ENCODE data around the gene TMEFF2.

Gene TMEFF2

GRCh38 chr2:191942090-191942738, 252.5 kb downstream of the TMEFF2 start:
- no peak for TF ChIP-seq CTCF (IDR thresholded peaks at IDR 0.05; ENCODE audit: borderline replicate concordance, insufficient read depth, low read depth, low read length)
- no peak overlapping the region for H3K4me3 ChIP-seq (ENCODE audit: low read depth, low read length)

GRCh38 chr2:191941376-191941929, 253.3 kb downstream of the TMEFF2 start:
- no peak for TF ChIP-seq CTCF (IDR thresholded peaks at IDR 0.05; ENCODE audit: borderline replicate concordance, insufficient read depth, low read depth, low read length)
- H3K4me3 ChIP-seq (ENCODE audit: low read depth, low read length), result no peak overlapping the region

GRCh38 chr2:191938779-191939178, 256.0 kb downstream of the TMEFF2 start:
- no peak overlapping the region for H3K4me3 ChIP-seq (ENCODE audit: low read depth, low read length)
- no peak for TF ChIP-seq CTCF (IDR thresholded peaks at IDR 0.05; ENCODE audit: borderline replicate concordance, insufficient read depth, low read depth, low read length)

GRCh38 chr2:191936882-191937405, 257.8 kb downstream of the TMEFF2 start:
- no peak overlapping the region for H3K4me3 ChIP-seq (ENCODE audit: low read depth, low read length)
- TF ChIP-seq CTCF (IDR thresholded peaks at IDR 0.05; ENCODE audit: borderline replicate concordance, insufficient read depth, low read depth, low read length), result no peak

- no peak overlapping the region for H3K4me3 ChIP-seq (ENCODE audit: low read depth, low read length)
- no peak for TF ChIP-seq CTCF (IDR thresholded peaks at IDR 0.05; ENCODE audit: borderline replicate concordance, insufficient read depth, low read depth, low read length)
These were observed 259.5 kb downstream of the TMEFF2 start for GRCh38 chr2:191935247-191935646.

GRCh38 chr2:191933307-191934105, 261.2 kb downstream of the TMEFF2 start:
- no peak for TF ChIP-seq CTCF (IDR thresholded peaks at IDR 0.05; ENCODE audit: borderline replicate concordance, insufficient read depth, low read depth, low read length)
- H3K4me3 ChIP-seq (ENCODE audit: low read depth, low read length), result no peak overlapping the region
